Retinal pigment epithelial cell (primary cell): ENCODE measurements around the gene LETMD1.
A peak's percentile ranks its signal among the peaks of the same experiment; 100 is the strongest.

Source experiments
- DNase-seq: peaks from one replicate; pipeline ENCODE4 v3.0.0-alpha.2; 2010; ENCODE audit warnings: low read depth
- H3K4me3 ChIP-seq: 2 replicates; pipeline ENCODE4 v1.5.1; 2011; ENCODE audit warnings: mild to moderate bottlenecking, low read length, control low read depth, moderate library complexity
- CTCF ChIP-seq: conservative IDR thresholded peaks from 2 replicates; pipeline ENCODE4 v1.5.1; 2011; ENCODE audit warnings: low read depth, low read length, control low read depth, inconsistent platforms

LETMD1 gene

GRCh38 chr12:51062631-51063397 lies 14.7 kb downstream of the LETMD1 start:
- no peak for DNase-seq
- TF ChIP-seq CTCF, result no peak
- no peak overlapping the region for H3K4me3 ChIP-seq

GRCh38 chr12:51065530-51065929 lies 17.4 kb downstream of the LETMD1 start:
- H3K4me3 ChIP-seq, result no peak overlapping the region
- DNase-seq, result no peak
- TF ChIP-seq CTCF, result no peak

GRCh38 chr12:51067229-51067628 lies 19.1 kb downstream of the LETMD1 start:
- no peak for TF ChIP-seq CTCF
- DNase-seq, result no peak
- no peak overlapping the region for H3K4me3 ChIP-seq

GRCh38 chr12:51067771-51068170 lies 19.6 kb downstream of the LETMD1 start:
- no peak for TF ChIP-seq CTCF
- no peak overlapping the region for H3K4me3 ChIP-seq
- no peak for DNase-seq

GRCh38 chr12:51070004-51070403 lies 21.9 kb downstream of the LETMD1 start:
- H3K4me3 ChIP-seq, result no peak overlapping the region
- TF ChIP-seq CTCF, result no peak
- peak; percentile 75 for DNase-seq

- H3K4me3 ChIP-seq, result no peak overlapping the region
- TF ChIP-seq CTCF, result no peak
- DNase-seq, result no peak
These were observed 23.5 kb downstream of the LETMD1 start for GRCh38 chr12:51071663-51072062.

- no peak for DNase-seq
- H3K4me3 ChIP-seq, result no peak overlapping the region
- no peak for TF ChIP-seq CTCF
These were observed 27.3 kb downstream of the LETMD1 start for GRCh38 chr12:51075390-51075789.
